Measurements from ENCODE around the gene SLC35B2. TPM values are rescaled to one million over a fixed set of nuclear protein-coding genes. Genes with fewer than 3 reads are reported as not detected.

SLC35B2 gene
- total RNA-seq, 1 donor from 2014 or later = 77.0 TPM

GRCh38 chr6:44264154-44265006 is 7.1 kb upstream of the SLC35B2 start:
- peak overlapping the region; percentile 79 for H3K27ac Mint-ChIP-seq (ENCODE audit: unreplicated experiment)
- H3K4me3 Mint-ChIP-seq (ENCODE audit: unreplicated experiment) = peak overlapping the region; percentile 90
- no peaks in the 10 kb centered on the region for H3K9me3 Mint-ChIP-seq (ENCODE audit: unreplicated experiment)
- H3K36me3 Mint-ChIP-seq (ENCODE audit: unreplicated experiment) = peaks cover 7% of the 10 kb centered on the region
- no peak for DNase-seq (ENCODE audit: extremely low spot score, unreplicated experiment)
- peaks cover 26% of the 10 kb centered on the region for H3K4me1 Mint-ChIP-seq (ENCODE audit: unreplicated experiment)
- H3K27me3 Mint-ChIP-seq (ENCODE audit: unreplicated experiment) = peaks cover 10% of the 10 kb centered on the region
- TF ChIP-seq CTCF (IDR thresholded peaks at IDR 0.05) = no peak

GRCh38 chr6:44263354-44264100 is 6.2 kb upstream of the SLC35B2 start:
- no peaks in the 10 kb centered on the region for H3K9me3 Mint-ChIP-seq (ENCODE audit: unreplicated experiment)
- H3K27me3 Mint-ChIP-seq (ENCODE audit: unreplicated experiment) = peaks cover 2% of the 10 kb centered on the region
- H3K4me3 Mint-ChIP-seq (ENCODE audit: unreplicated experiment) = peak overlapping the region; percentile 90
- H3K27ac Mint-ChIP-seq (ENCODE audit: unreplicated experiment) = peak overlapping the region; percentile 79
- H3K4me1 Mint-ChIP-seq (ENCODE audit: unreplicated experiment) = peaks cover 28% of the 10 kb centered on the region
- TF ChIP-seq CTCF (IDR thresholded peaks at IDR 0.05) = no peak
- peaks cover 12% of the 10 kb centered on the region for H3K36me3 Mint-ChIP-seq (ENCODE audit: unreplicated experiment)
- no peak for DNase-seq (ENCODE audit: extremely low spot score, unreplicated experiment)

GRCh38 chr6:44262467-44263353 is 5.4 kb upstream of the SLC35B2 start:
- Mint-ChIP-seq H3K36me3 (ENCODE audit: unreplicated experiment) (peaks cover 15% of the 10 kb centered on the region), H3K4me3 (ENCODE audit: unreplicated experiment) (peak overlapping the region; percentile 90), H3K27me3 (ENCODE audit: unreplicated experiment) (no peaks in the 10 kb centered on the region), H3K27ac (ENCODE audit: unreplicated experiment) (peak overlapping the region; percentile 79), H3K4me1 (ENCODE audit: unreplicated experiment) (peaks cover 36% of the 10 kb centered on the region), H3K9me3 (ENCODE audit: unreplicated experiment) (no peaks in the 10 kb centered on the region)
- no peak for TF ChIP-seq CTCF (IDR thresholded peaks at IDR 0.05)
- no peak for DNase-seq (ENCODE audit: extremely low spot score, unreplicated experiment)

- TF ChIP-seq CTCF (IDR thresholded peaks at IDR 0.05) = no peak
- Mint-ChIP-seq H3K9me3 (ENCODE audit: unreplicated experiment) (no peaks in the 10 kb centered on the region), H3K4me1 (ENCODE audit: unreplicated experiment) (peaks cover 39% of the 10 kb centered on the region), H3K27ac (ENCODE audit: unreplicated experiment) (no peak overlapping the region), H3K4me3 (ENCODE audit: unreplicated experiment) (no peak overlapping the region), H3K36me3 (ENCODE audit: unreplicated experiment) (peaks cover 15% of the 10 kb centered on the region), H3K27me3 (ENCODE audit: unreplicated experiment) (no peaks in the 10 kb centered on the region)
- DNase-seq (ENCODE audit: extremely low spot score, unreplicated experiment) = no peak
Observed at GRCh38 chr6:44261581-44261980, 4.3 kb upstream of the SLC35B2 start.

Measured in osteocyte (in vitro differentiated cells).